HUES48 (cell line): ENCODE results near the gene PHACTR4.
"Not testable (repeated sequence)": the region's sequence is repeated elsewhere in the genome, so short reads cannot be mapped to it uniquely, and the experiment has no call there.

ENCODE experiments used
- H3K27ac ChIP-seq: one replicate; pipeline ENCODE4 v1.7.0; 2013; ENCODE audit warnings: low read depth, low read length, inconsistent platforms
- H3K27me3 ChIP-seq: 2 replicates; pipeline ENCODE4 v1.6.1; 2013; ENCODE audit warnings: mild to moderate bottlenecking, low read length; ENCODE audit not compliant: control insufficient read depth, insufficient read depth
- H3K36me3 ChIP-seq: 2 replicates; pipeline ENCODE4 v1.6.1; 2013; ENCODE audit warnings: low read length; ENCODE audit not compliant: control insufficient read depth, insufficient read depth
- H3K4me1 ChIP-seq: 2 replicates; pipeline ENCODE4 v1.6.1; 2013; ENCODE audit warnings: mild to moderate bottlenecking, low read length; ENCODE audit not compliant: control insufficient read depth, insufficient read depth
- H3K4me3 ChIP-seq: 2 replicates; pipeline ENCODE4 v1.5.1; 2013; ENCODE audit warnings: mild to moderate bottlenecking, low read depth, low read length
- H3K9ac ChIP-seq: 2 replicates; pipeline ENCODE4 v1.6.1; 2013; ENCODE audit warnings: mild to moderate bottlenecking, low read depth, low read length, moderate library complexity
- H3K9me3 ChIP-seq: 2 replicates; pipeline ENCODE4 v1.6.1; 2013; ENCODE audit warnings: low read length; ENCODE audit not compliant: control insufficient read depth, insufficient read depth

PHACTR4 gene

GRCh38 chr1:28521502-28522164, 152.1 kb downstream of the PHACTR4 start:
- H3K36me3 ChIP-seq = peaks cover 17% of the 10 kb centered on the region
- H3K4me1 ChIP-seq = peaks cover 18% of the 10 kb centered on the region
- H3K27ac ChIP-seq = no peak overlapping the region

GRCh38 chr1:28522537-28522936, 153.0 kb downstream of the PHACTR4 start:
- not testable (repeated sequence) for H3K9ac ChIP-seq, H3K27me3 ChIP-seq, H3K4me3 ChIP-seq, H3K27ac ChIP-seq, H3K9me3 ChIP-seq
- Histone ChIP-seq H3K36me3 (peaks cover 24% of the 10 kb centered on the region), H3K4me1 (peaks cover 18% of the 10 kb centered on the region)

More at GRCh38 chr1:28521502-28522164, 152.1 kb downstream of the PHACTR4 start:
- Histone ChIP-seq H3K9ac (no peak overlapping the region), H3K4me3 (no peak overlapping the region), H3K9me3 (no peaks in the 10 kb centered on the region), H3K27me3 (no peaks in the 10 kb centered on the region)

- Histone ChIP-seq H3K36me3 (peaks cover 36% of the 10 kb centered on the region), H3K4me1 (peaks cover 11% of the 10 kb centered on the region), H3K27ac (peak overlapping the region; percentile 20)
- not testable (repeated sequence) for H3K9ac ChIP-seq, H3K27me3 ChIP-seq, H3K9me3 ChIP-seq, H3K4me3 ChIP-seq
Observed at GRCh38 chr1:28525002-28525642, 155.6 kb downstream of the PHACTR4 start.

- H3K9me3 ChIP-seq = no peaks in the 10 kb centered on the region
- no peak overlapping the region for H3K27ac ChIP-seq
- H3K36me3 ChIP-seq = peaks cover 49% of the 10 kb centered on the region
- H3K9ac ChIP-seq = no peak overlapping the region
- H3K27me3 ChIP-seq = no peaks in the 10 kb centered on the region
- H3K4me3 ChIP-seq = no peak overlapping the region
- peaks cover 6% of the 10 kb centered on the region for H3K4me1 ChIP-seq
Observed at GRCh38 chr1:28526886-28527285, 157.3 kb downstream of the PHACTR4 start.

- Histone ChIP-seq H3K9me3 (no peaks in the 10 kb centered on the region), H3K27me3 (no peaks in the 10 kb centered on the region), H3K27ac (no peak overlapping the region), H3K4me1 (no peaks in the 10 kb centered on the region), H3K36me3 (peaks cover 55% of the 10 kb centered on the region), H3K9ac (no peak overlapping the region), H3K4me3 (no peak overlapping the region)
Observed at GRCh38 chr1:28530456-28530855, 160.9 kb downstream of the PHACTR4 start.

GRCh38 chr1:28534671-28535070, 165.1 kb downstream of the PHACTR4 start:
- Histone ChIP-seq H3K4me1 (no peaks in the 10 kb centered on the region), H3K9ac (no peak overlapping the region), H3K27ac (no peak overlapping the region), H3K36me3 (peaks cover 80% of the 10 kb centered on the region), H3K9me3 (no peaks in the 10 kb centered on the region), H3K27me3 (no peaks in the 10 kb centered on the region), H3K4me3 (no peak overlapping the region)

- no peak overlapping the region for H3K9ac ChIP-seq
- no peak overlapping the region for H3K27ac ChIP-seq
- peaks cover 75% of the 10 kb centered on the region for H3K36me3 ChIP-seq
- H3K27me3 ChIP-seq = no peaks in the 10 kb centered on the region
- no peak overlapping the region for H3K4me3 ChIP-seq
- H3K4me1 ChIP-seq = no peaks in the 10 kb centered on the region
- no peaks in the 10 kb centered on the region for H3K9me3 ChIP-seq
Observed at GRCh38 chr1:28535180-28535579, 165.6 kb downstream of the PHACTR4 start.

GRCh38 chr1:28537457-28538199, 168.1 kb downstream of the PHACTR4 start:
- Histone ChIP-seq H3K4me1 (no peaks in the 10 kb centered on the region), H3K9me3 (no peaks in the 10 kb centered on the region), H3K4me3 (no peak overlapping the region), H3K27me3 (no peaks in the 10 kb centered on the region), H3K27ac (no peak overlapping the region), H3K9ac (no peak overlapping the region), H3K36me3 (peaks cover 52% of the 10 kb centered on the region)

GRCh38 chr1:28538286-28538685, 168.7 kb downstream of the PHACTR4 start:
- H3K4me3 ChIP-seq = no peak overlapping the region
- no peaks in the 10 kb centered on the region for H3K4me1 ChIP-seq
- H3K36me3 ChIP-seq = peaks cover 52% of the 10 kb centered on the region
- no peak overlapping the region for H3K9ac ChIP-seq
- H3K9me3 ChIP-seq = no peaks in the 10 kb centered on the region
- H3K27ac ChIP-seq = no peak overlapping the region
- no peaks in the 10 kb centered on the region for H3K27me3 ChIP-seq

- Histone ChIP-seq H3K27me3 (no peaks in the 10 kb centered on the region), H3K9ac (no peak overlapping the region), H3K4me3 (no peak overlapping the region), H3K4me1 (no peaks in the 10 kb centered on the region), H3K36me3 (peaks cover 36% of the 10 kb centered on the region), H3K27ac (no peak overlapping the region), H3K9me3 (no peaks in the 10 kb centered on the region)
Observed at GRCh38 chr1:28540651-28541050, 171.1 kb downstream of the PHACTR4 start.

GRCh38 chr1:28541414-28542015, 172.0 kb downstream of the PHACTR4 start:
- not testable (repeated sequence) for H3K4me1 ChIP-seq, H3K9me3 ChIP-seq, H3K27me3 ChIP-seq, H3K9ac ChIP-seq, H3K27ac ChIP-seq, H3K4me3 ChIP-seq
- H3K36me3 ChIP-seq = peaks cover 28% of the 10 kb centered on the region
